Amniotic stem cell (primary cell): ENCODE data around the gene UBE2K.
"Not testable (repeated sequence)": the region's sequence is repeated elsewhere in the genome, so short reads cannot be mapped to it uniquely, and the experiment has no call there.

Experiments
- DNase-seq: peaks from one replicate; lab custom pipeline; 2025; lab: John Stamatoyannopoulos, UW

Gene UBE2K

DNA sequence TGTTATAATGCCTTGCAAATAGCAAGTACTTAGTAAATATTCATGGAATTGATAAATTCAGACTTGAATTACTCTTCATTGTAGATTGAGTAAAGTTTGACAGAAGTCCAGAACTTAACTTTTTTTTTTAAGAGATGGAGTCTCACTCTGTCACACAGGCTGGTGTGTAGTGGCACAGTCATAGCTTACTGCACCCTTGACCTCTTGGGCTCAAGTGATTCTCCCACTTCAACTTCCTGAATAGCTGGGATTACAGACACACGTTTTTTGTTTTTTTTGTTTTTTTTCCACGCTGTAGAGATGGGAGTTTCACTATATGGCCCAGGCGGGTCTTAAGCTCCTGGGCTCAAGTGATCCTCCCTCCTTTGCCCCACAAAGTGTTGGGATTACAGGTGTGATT is 32.1 kb downstream of the UBE2K start:
- no peak for DNase-seq

DNA sequence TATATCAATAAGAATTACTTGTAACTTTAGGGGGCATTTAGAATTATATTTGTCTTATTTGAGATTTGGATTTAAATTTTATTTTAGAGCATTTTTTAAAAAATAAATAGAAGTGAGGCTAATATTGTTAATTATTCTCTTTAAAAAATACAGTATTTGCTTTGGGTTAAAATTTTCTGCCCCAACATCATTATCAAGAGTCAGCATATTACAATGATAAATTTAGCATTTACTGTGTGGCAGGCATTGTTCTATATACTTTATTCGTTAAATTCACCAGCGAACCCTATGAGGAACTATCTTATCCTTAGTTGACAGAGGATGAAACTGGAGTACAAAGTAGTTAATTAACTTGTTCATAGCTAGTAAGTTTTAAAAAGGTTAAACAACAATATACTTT is 34.0 kb downstream of the UBE2K start:
- DNase-seq, result no peak

DNA sequence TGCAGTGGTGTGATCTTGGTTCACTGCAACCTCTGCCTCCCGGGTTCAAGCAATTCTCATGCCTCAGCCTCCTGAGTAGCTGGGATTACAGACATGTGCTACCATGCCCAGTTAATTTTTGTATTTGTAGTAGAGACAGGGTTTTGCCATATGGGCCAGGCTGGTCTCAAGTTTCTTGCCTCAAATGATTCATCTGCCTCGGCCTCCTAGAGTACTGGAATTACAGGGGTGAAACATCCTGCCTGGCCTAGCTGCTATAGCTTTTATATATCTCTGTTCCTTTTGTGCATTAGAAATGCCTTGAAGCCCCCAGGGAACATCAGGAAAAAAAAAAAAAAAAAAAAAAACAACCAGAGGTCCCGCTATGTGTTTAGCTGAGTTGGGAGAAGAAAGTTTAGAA is 34.8 kb downstream of the UBE2K start:
- peak; percentile 85 for DNase-seq

DNA sequence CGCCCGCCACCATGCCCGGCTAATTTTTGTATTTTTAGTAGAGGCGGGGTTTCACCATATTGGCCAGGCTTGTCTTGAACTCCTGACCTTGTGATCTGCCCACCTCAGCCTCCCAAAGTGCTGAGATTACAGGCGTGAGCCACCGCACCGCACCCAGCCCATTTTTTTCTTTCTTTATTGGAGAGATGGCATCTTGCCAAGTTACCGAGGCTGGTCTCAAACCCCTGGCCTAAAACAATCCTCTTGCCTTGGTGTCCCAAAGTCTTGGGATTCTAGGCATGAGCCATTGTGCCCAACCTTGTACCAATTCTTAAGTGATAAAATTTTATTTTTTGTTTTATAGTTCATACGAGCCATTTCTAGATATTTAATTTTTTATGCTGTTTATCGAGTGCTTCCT is 41.7 kb downstream of the UBE2K start:
- DNase-seq, result not testable (repeated sequence)

DNA sequence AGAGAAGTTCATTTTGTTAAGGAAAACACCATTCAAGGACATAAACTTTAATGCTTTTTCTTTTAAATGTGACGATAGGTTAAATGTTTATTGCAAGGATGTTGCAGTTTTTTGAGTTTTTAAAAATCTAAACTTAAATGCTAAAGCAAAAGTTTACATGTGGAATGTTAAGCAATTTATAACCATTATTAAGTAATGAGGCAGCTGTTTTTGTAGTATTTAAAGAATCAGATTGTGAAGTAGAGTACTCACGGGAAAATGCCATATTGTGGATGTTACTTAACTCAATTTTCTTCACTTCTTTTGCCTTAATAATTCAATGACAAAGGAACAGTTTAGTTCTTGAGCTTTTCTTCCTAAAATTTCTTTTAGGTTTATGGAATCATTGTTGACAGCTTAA is 43.5 kb downstream of the UBE2K start:
- DNase-seq, result no peak

DNA sequence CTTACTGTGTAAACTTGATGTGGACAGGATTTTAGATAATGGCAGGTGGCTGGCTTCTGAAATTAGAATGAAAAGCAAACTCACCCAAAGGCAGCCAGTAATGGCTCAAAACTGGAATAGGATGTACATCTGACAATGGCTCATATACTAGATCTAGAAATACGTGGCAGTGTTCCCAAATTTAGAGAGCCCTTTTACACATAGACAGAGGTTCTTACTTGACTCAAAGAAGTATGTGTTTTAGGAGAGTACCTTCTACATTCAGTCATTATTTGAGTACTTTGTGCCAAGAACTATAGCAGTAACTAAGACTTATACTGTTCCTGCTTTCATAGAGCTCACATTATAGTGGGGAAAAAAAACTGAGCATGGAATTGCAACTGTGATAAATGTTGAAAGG is 48.0 kb downstream of the UBE2K start:
- no peak for DNase-seq

DNA sequence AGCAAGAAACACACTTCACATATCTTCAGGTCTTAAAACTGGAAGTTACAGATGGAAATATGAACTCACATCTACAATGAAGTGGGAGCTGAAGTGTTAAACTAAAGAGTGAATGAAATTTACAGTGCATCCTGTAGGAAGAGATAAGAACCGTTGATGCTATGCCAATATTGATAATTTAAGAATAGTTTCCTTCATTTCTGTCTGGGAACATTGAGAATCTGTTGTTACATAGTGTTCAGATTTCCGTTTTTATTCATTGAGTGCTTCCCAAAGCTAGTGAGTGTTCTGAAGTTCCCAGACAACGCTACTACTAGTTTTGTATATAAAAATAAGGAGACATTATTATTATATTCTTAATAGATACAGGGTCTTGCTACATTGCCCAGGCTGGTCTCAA is 52.3 kb downstream of the UBE2K start:
- DNase-seq, result no peak

DNA sequence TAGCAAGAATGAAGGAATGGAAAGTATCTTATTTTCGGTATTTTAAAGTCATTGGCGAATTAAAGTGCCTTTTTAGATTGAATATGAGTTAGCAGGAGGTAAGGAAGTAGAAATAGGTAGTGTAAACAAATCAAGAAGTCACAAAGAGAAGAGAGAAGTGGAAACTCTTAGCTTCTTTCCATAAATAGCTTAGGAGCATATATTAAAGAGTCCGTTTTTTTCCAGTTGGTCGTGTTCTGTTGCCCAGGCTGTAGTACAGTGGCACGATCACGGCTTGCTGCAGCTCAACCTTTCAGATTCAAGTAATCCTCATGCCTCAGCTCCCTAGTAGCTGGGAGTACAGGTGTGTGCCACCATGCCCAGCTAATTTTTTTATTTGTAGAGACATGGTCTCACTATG is 56.4 kb downstream of the UBE2K start:
- DNase-seq, result no peak

DNA sequence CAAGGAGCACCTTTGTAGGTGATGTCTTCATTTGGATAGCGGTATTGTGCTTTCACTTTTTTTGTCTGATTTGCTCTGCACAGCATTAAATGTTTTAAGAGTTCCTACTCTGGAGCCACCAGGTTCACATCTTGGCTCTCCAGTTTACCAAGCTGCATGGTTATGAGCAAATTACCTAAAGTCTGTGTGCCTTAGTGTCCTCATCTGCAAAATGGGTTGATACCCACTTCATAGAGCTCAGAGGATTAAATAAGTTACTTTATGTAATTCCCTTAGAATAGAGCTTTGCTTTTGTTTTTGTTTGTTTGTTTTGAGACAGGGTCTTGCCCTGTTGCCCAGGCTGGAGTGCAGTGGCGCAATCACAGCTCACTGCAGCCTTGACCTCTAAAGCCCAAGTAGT is 58.2 kb downstream of the UBE2K start:
- no peak for DNase-seq

DNA sequence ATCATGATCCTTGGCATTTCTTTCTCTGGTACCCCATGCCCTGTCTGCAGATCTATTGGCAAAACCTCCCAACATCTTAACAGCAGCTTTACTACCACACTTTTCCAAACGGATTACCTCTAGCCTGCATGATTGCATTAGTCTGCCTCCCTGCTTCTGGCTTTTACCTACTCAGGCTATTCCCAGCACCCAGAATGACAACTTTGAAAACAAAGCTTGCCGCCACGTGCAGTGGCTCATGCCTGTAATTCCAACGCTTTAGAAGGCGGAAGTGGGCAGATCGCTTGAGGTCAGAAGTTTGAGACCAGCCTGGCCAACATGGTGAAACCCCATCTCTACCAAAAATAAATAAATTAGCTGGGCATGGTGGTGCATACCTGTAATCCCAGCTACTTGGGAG is 60.2 kb downstream of the UBE2K start:
- DNase-seq, result no peak

DNA sequence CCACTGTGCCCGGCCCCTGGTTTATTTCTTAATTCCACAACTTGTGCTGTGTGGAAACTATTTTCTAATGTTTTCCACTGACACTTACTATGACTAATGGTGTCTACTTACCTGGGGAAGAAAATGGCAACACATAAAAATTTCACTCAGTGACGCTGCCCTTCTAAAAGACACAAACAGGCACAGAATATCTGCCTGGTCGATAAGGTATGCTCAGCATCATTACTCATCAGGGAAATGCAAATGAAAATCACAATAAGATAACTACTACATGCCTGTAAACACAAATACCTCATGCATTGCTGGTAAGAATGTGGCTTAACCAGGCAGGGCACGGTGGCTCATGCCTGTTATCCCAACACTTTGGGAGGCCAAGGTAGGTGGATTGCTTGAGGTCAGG is 61.6 kb downstream of the UBE2K start:
- no peak for DNase-seq

DNA sequence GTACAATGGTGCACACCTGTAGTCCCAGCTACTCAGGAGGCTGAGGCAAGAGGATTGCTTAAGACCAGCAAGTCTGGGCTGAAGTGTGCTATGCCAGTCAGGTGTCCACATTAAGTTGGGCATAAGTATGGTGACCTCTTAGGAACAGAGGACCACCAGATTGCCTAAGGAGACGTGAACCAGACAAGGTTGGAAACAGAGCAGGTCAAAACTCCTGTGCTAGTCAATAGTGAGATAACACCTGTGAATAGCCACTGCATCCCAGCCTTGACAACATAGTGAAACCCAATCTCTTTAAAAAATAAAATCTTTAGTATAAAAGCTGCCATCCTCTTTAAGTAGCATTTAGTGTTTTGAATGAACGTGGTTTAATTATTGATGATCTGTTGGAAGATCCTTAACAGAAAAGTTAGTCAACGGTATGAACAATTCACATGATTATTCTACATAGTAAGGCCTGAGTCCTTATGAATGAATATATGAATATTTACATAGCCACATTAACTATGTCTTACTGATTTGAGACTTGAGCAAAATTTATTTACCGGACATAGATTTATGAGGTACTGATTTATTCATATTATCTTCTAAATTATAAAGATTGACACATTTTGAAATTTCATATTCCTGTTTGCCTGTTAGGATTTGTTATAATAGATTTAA is 63.2 kb downstream of the UBE2K start:
- DNase-seq, result no peak

DNA sequence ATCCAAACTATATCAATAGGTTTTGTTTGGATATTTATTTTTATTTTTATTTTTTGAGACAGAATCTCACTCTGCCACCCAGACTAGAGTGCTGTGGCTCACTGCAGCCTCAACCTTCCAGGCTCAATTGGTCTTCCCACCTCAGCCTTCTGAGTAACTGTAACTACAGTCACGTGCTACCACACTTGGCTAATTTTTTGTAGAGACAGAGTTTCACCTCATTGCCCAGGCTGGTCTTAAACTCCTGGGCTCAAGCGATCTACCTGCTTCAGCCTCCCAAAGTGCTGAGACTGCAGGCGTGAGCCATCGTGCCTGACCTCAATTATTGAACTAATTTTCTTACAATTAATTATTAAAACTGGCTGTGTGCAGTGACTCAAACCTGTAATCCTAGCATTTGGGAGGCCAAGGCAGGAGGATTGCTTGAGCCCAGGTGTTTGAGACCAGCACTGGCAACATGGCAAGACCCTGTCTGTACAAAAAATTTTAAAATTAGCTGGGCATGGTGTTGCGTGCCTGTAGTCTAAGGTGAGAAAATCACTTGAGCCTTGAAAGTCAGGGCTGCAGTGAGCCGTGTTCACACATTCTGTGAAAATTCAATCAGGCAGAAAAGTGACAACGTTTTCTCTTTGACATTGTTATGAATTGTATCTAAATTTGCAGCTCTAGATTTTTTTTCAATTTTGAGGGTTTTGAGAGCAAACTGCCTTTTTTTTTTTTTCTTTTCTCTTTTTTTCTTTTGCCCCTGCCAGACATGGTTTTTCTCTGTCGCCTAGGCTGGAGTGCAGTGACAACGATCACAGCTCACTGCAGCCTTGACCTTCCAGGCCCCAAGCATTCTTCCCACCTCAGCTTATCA is 66.0 kb downstream of the UBE2K start:
- no peak for DNase-seq

DNA sequence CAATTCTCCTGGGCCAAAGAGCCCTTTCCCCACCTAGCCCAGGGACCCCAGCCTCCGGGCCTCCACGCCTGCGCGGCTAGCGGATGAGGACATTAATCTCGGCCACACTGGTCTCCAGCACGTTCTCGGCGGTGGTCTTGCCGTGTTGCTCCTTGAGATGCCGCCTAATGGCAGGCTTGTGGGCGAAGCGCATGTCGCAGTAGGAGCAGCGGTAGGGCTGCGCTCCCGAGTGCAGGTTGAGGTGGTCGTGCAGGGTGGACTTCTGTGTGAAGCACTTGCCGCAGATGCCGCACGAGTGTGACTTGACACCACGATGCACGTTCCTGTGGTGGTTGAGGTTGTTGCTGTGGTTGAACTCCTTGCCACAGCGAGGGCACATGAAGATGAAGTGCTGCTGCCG is 72.1 kb downstream of the UBE2K start:
- no peak for DNase-seq

DNA sequence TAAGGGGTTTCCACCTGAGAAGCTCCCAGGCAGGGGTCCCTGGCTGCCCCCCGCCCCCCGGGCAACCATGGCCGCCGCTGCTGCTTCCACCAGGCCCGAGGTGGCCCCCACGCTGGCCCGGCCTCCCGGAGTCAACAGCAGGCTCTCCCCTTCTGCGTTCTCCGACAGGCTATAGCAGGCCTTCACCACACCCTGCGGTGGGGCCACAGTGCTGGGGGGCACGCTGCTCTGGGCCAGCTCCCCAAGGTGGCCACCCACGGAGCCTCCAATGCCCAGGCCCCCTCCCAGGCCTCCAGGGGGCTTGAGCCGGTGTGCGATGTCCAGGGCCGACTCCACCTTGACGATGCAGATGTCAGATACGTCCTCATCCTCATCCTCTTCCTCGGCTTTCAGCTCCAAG is 72.5 kb downstream of the UBE2K start:
- DNase-seq, result no peak

DNA sequence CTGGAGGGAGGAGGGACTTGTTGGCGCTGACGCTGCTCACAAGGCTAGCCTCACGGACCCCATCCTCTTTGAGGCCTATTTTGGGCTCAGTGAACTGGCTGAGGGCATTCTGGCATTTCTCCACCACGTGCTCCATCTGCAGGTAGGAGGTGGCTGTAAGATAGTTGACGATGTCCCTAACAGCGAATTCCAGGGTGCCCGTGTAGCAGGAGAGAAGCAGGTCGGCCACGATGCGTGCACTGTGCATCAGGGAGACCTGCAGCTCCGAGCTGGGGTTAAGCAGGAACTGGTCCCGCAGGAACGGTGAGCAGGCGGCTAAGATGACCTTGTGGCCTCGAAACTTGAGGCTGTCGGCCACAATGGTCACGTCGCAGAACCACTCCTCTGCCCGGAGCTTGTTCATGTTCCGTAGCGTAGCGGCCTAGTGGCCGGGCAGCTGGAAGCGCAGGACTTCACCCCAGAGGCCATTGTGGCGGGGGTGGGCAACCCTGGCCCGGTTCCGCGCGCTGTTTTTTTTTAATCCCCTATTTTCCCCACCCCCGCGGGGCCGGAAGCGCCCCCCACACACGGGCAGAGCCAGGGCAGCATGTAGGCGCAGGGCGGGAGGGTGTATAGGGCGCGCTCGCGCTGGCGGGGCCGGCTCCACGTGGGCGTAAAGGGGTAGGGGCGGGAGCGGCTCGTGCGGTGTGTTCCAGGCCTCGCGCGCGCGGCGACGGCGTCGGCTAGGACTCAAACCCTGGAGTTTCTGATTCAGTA is 73.2 kb downstream of the UBE2K start:
- no peak for DNase-seq

DNA sequence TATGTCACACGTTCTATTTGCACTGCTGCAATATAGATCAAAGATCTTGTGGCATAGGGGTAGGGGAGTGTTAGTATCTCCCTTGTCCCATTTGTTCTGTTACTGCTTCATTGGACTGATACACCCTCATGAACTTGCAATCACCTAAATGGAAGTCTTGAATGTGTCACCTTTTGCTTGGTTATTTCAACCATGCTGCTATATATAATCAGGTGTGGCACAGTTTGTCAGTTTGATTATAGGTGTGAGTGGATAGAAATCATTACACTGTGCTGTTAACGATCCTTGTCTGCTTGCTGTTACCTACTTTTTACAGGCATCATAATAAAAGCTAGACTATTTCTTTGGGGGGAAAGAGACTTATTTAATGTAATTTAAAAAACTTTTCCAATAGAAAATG is 84.1 kb downstream of the UBE2K start:
- not testable (repeated sequence) for DNase-seq

DNA sequence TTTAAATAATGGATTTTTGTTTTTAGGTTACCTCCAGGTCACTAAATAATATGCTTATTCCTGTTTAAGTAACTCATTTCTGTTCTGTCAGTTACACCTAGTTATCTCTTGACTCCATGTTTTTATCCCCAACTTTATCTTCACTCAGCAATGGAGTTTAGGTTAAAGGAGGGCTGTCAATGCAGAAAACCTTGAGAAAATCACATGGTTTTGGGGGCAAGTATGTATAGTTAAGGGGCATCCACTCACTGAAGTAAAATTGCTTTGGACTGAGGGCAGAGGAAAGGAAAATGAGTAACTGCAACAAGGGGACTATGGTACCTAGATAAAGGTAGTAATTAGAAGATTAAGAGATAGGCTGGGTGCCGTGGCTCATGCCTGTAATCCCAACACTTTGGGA is 87.1 kb downstream of the UBE2K start:
- no peak for DNase-seq

DNA sequence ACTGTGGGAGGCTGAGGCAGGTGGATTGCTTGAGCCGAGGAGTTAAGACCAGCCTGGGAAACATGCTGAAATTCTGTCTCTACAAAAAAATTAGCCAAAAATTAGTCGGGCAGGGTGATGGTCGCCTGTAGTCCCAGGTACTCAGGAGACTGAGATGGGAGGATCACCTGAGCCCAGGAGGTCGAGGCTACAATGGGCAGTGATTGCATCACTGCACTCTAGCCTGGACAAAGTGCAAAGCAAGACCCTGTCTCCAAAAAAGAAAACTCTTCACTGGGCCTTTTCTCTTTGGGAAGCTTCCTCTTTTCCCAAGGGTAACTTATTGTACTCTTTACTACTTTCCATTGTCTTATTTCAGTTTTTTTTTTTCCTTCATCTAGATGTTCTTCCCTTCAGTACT is 88.9 kb downstream of the UBE2K start:
- DNase-seq, result no peak

DNA sequence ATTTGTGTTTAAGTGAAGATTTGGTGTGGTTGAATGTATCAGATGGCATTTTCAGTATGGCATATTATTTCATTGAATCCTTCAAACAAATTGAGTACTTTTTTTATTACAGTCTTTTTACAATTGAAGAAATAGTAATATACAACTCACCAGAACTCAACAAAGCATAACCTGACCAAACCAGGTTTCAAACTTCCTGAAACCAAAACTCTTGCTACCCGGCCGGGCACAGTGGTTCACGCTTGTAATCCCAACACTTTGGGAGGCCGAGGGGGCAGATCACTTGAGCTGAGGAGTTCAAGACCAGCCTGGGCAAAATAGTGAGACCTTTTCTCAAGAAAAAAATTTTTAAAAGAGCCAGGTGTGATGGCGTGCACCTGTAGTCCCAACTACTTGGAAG is 94.2 kb downstream of the UBE2K start:
- DNase-seq, result no peak

DNA sequence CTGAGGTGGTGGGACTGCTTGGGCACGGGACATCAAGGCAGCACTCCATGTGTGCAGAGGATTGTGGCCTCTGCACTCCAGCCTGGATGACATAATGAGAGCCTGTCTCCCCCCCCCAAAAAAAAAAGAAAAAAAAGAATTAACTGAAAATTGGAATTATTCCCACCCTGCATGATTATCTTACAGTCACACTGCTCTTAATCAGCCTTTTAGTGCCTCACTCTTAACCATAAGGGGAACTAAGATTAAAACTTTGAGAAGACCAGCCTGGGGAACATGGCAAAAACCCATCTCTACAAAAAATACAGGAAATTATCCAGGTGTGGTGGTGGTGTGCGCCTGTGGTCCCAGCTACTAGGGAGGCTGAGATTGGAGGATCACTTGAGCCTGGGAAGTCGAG is 94.6 kb downstream of the UBE2K start:
- DNase-seq, result no peak

DNA sequence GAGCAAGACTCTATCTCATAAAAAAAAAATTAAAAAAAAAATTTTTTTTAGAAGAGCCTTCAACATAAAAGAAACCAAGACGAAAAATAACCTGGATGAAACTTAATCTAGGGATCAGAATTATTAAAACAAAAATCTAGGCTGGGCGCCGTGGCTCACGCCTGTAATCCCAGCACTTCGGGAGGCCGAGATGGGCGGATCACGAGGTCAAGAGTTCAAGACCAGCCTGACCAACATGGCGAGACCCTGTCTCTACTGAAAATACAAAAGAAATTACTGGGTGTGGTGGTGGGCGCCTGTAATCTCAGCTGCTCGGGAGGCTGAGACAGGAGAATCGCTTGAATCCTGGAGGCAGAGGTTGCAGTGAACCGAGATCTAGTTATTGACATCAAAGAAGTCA is 95.0 kb downstream of the UBE2K start:
- DNase-seq, result not testable (repeated sequence)

DNA sequence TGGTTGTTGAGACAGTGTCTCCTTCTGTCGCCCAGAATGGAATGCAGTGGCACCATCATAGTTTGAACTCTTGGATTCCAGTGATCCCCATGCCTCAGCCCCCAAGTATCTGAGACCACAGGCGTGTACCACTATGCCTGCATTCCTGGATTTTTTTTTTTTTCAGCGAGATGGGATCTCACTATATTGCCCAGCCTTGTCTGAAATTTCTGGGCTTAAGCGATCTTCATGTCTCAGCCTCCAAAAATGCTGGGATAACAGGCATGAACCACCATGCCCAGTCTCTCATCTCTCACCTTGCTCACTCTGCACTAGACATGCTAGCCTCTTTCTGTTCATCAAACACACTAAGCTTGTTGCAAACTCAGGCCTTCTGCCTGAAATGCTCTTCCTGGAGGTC is 104.1 kb downstream of the UBE2K start:
- no peak for DNase-seq
